Nephron progenitor cell (in vitro differentiated cells): ENCODE results near the gene GPRASP2.
A peak's percentile ranks its signal among the peaks of the same experiment; 100 is the strongest.

Experiments used
- DNase-seq: peaks from one replicate; pipeline ENCODE4 v3.0.0; 2021
- H3K27ac Mint-ChIP-seq: 2 replicates; pipeline ENCODE4 v1.8.0; 2021; ENCODE audit warnings: mild to moderate bottlenecking, moderate library complexity, mixed read lengths
- H3K27me3 Mint-ChIP-seq: 2 replicates; pipeline ENCODE4 v1.8.0; 2021; ENCODE audit warnings: mild to moderate bottlenecking, low read depth, mixed read lengths; ENCODE audit not compliant: poor library complexity
- H3K36me3 Mint-ChIP-seq: 2 replicates; pipeline ENCODE4 v1.8.0; 2021; ENCODE audit warnings: low read depth, mixed read lengths
- H3K4me1 Mint-ChIP-seq: 2 replicates; pipeline ENCODE4 v1.8.0; 2021; ENCODE audit warnings: mixed read lengths
- H3K4me3 Mint-ChIP-seq: 2 replicates; pipeline ENCODE4 v1.8.0; 2021; ENCODE audit warnings: mild to moderate bottlenecking, moderate library complexity, mixed read lengths
- H3K9me3 Mint-ChIP-seq: 2 replicates; pipeline ENCODE4 v1.8.0; 2021; ENCODE audit warnings: mild to moderate bottlenecking, moderate library complexity, mixed read lengths
- TF ChIP-seq, protein P1 (sequence below): fragments of 200-600 bp; sonication (generic); IDR thresholded peaks from 2 replicates; pipeline ENCODE4 v1.5.0; 2021; ENCODE audit warnings: antibody characterized with exemption

GPRASP2 gene

DNA sequence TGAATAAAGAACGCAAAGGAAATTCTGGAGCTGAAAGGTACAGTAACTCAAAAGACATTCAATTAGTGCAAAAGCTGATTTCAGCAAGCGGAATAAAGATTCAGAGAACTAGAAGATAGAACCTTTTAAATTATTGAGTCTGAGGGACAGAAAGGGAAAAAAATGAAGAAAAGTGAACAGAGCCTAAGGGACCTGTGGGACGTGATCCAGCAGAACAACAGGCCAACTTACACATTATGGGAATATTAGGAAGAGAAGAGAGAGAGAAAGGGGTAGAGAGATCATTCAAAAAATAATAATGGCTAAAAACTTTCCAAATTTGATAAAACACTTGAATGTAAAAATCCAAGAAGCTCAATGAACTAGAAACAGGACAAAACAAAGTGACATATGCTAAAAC is 17.5 kb upstream of the GPRASP2 start:
- H3K36me3 Mint-ChIP-seq = peaks cover 21% of the 10 kb centered on the region
- H3K9me3 Mint-ChIP-seq = peaks cover 63% of the 10 kb centered on the region
- no peak overlapping the region for H3K27ac Mint-ChIP-seq

DNA sequence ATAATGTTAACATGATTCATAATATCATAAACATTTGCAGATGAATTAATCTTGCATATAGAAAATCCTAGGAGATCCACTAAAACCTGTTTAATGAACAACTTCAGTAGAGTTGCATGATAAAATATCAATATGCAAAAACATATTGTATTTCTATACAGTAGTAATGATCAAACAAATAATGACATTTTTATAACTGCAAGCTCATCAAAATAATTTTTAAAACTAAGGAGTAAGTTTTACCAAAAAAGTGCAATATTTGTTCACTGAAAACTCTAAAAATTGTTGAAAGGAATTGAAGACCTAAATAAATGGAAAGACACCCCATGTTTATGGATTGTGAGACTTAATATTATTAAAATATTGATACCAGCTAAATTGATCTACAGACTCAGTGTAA is 15.9 kb upstream of the GPRASP2 start:
- no peaks in the 10 kb centered on the region for H3K27me3 Mint-ChIP-seq
- peaks cover 14% of the 10 kb centered on the region for H3K36me3 Mint-ChIP-seq
- peaks cover 58% of the 10 kb centered on the region for H3K9me3 Mint-ChIP-seq
- no peaks in the 10 kb centered on the region for H3K4me1 Mint-ChIP-seq
- H3K4me3 Mint-ChIP-seq = no peak overlapping the region
- DNase-seq = no peak
- no peak overlapping the region for H3K27ac Mint-ChIP-seq
- TF ChIP-seq, protein P1, sequence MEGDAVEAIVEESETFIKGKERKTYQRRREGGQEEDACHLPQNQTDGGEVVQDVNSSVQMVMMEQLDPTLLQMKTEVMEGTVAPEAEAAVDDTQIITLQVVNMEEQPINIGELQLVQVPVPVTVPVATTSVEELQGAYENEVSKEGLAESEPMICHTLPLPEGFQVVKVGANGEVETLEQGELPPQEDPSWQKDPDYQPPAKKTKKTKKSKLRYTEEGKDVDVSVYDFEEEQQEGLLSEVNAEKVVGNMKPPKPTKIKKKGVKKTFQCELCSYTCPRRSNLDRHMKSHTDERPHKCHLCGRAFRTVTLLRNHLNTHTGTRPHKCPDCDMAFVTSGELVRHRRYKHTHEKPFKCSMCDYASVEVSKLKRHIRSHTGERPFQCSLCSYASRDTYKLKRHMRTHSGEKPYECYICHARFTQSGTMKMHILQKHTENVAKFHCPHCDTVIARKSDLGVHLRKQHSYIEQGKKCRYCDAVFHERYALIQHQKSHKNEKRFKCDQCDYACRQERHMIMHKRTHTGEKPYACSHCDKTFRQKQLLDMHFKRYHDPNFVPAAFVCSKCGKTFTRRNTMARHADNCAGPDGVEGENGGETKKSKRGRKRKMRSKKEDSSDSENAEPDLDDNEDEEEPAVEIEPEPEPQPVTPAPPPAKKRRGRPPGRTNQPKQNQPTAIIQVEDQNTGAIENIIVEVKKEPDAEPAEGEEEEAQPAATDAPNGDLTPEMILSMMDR = no peak

More for the DNA sequence above, 17.5 kb upstream of the GPRASP2 start:
- no peak overlapping the region for H3K4me3 Mint-ChIP-seq
- TF ChIP-seq, protein P1 = no peak
- no peak for DNase-seq
- no peaks in the 10 kb centered on the region for H3K27me3 Mint-ChIP-seq
- H3K4me1 Mint-ChIP-seq = no peaks in the 10 kb centered on the region

DNA sequence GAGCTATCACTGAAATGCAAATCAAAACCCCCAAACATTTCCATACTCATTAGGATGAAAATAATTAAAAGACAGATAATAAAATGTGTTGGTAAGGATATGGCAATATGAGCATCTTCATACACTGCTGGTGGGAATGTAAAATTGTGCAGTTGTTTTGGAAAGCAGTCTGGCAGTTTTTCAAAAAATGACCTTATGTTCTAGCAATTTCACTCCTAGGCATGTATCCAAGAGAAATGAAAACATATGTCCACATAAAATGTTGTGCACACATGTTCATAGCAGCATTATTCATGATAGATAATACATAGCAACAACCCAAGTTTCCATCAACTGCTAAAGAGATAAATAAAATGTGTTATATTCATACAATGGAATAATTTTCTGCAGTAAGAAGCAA is 14.8 kb upstream of the GPRASP2 start:
- Mint-ChIP-seq H3K4me3 (no peak overlapping the region), H3K27ac (no peak overlapping the region)

DNA sequence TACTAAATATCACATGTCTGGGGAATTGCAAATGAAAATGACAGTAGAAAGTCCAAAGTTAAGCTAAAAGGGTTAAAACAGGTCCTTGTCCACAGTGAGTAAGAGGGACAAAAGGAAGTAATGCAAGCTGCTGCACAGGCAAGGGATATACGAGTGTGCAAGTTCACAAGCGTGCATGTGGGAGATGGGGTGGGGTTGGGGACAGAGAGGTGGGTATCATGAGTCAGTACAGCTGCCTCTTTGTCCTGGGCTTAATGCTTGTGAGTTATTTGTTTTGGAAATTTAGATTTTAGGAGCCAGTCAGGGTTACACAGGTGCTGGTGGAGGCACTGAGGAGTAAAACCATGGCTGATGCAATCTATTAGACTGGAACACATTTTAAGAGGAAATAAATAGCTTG is 3.3 kb upstream of the GPRASP2 start:
- no peak overlapping the region for H3K27ac Mint-ChIP-seq

More for the DNA sequence above, 14.8 kb upstream of the GPRASP2 start:
- no peak for DNase-seq
- Mint-ChIP-seq H3K4me1 (no peaks in the 10 kb centered on the region), H3K36me3 (peaks cover 5% of the 10 kb centered on the region), H3K27me3 (peaks cover 3% of the 10 kb centered on the region), H3K9me3 (peaks cover 58% of the 10 kb centered on the region)
- TF ChIP-seq, protein P1 = no peak

DNA sequence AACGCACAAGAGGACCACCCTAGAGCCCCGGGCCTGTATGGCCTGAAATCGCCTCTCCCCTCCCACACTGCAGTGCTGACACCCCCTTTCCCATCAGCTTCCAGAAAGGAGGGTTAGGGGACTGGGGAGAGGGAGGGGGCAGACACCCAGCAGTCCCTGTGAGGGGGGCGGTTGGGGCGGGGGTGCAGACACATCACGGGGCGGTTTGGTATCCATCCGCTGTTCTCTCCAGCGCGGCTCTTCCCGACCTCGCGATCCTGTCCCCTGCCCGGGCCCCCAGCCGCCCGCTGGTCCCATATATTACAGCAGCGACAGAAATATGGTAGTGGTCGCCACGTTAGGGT is 404 bp upstream of the GPRASP2 start:
- Mint-ChIP-seq H3K27me3 (peaks cover 20% of the 10 kb centered on the region), H3K36me3 (peaks cover 6% of the 10 kb centered on the region), H3K27ac (no peak overlapping the region), H3K9me3 (peaks cover 52% of the 10 kb centered on the region), H3K4me1 (peaks cover 4% of the 10 kb centered on the region), H3K4me3 (peak overlapping the region; percentile 91)
- no peak for DNase-seq
- TF ChIP-seq, protein P1 = no peak

More for the DNA sequence above, 3.3 kb upstream of the GPRASP2 start:
- Mint-ChIP-seq H3K36me3 (peaks cover 6% of the 10 kb centered on the region), H3K4me3 (no peak overlapping the region), H3K9me3 (peaks cover 47% of the 10 kb centered on the region), H3K27me3 (peaks cover 22% of the 10 kb centered on the region), H3K4me1 (peaks cover 4% of the 10 kb centered on the region)
- no peak for DNase-seq
- TF ChIP-seq, protein P1 = no peak

DNA sequence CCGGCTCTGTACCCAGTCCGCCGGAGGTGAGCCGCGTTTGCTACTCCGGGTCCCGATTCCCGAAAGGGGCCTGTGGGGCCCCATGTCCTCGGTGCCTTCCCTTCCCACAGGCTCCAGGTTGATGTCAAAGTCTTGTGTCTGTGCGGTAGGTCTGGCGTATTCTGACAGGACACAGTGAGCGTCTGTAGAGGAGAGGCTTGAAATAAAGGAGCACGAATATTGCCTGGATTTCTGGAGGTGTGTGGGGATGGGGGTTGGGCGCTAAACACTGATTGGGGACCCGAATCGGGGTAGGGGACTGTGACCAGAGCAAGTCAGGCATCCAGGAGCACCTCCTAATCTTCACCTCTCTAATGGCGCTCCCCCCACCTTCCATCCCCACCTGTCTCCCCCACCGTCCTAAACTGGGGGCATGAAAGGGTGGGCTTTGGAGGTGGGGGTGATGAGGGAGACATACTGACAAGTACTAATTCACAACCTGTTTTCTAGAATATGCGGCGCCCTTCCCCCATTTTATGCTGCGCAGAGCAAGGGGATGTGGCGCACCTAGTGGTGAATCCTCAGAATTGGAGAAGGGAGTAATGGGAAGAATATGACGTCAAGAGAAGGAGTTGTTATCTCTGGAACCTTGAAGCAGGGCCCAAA is 855 bp downstream of the GPRASP2 start:
- Mint-ChIP-seq H3K9me3 (peaks cover 46% of the 10 kb centered on the region), H3K36me3 (peaks cover 6% of the 10 kb centered on the region), H3K4me1 (peaks cover 4% of the 10 kb centered on the region), H3K27me3 (peaks cover 20% of the 10 kb centered on the region), H3K27ac (no peak overlapping the region), H3K4me3 (peak overlapping the region; percentile 91)
- TF ChIP-seq, protein P1 = peak; percentile 53
- DNase-seq = peak; percentile 32
